Hepatocyte (in vitro differentiated cells): Measurements from ENCODE around the gene SNRPD2.

Experiments used
- CTCF ChIP-seq: fragments of 200-600 bp; sonication (generic); IDR thresholded peaks from 2 replicates; pipeline ENCODE4 v1.5.1; 2016; ENCODE audit warnings: antibody characterized with exemption, mild to moderate bottlenecking; ENCODE audit not compliant: poor library complexity
- EZH2 ChIP-seq: fragments of 200-600 bp; sonication (generic); IDR thresholded peaks from 2 replicates; pipeline ENCODE4 v1.6.1; 2016; ENCODE audit warnings: antibody characterized with exemption, mild to moderate bottlenecking, borderline replicate concordance

- TF ChIP-seq EZH2 = no peak
- TF ChIP-seq CTCF = no peak
Measured at GRCh38 chr19:45705710-45706415, 14.1 kb upstream of the SNRPD2 start.
